ENCODE measurements around the gene TPCN2. TPM values are rescaled to one million over a fixed set of nuclear protein-coding genes. Genes with fewer than 3 reads are reported as not detected.

TPCN2 gene
- total and polyA plus RNA-seq, 2 of the 4 experiments (the other 2 are of a cell fraction) = 3.4 to 8.0 TPM

DNA sequence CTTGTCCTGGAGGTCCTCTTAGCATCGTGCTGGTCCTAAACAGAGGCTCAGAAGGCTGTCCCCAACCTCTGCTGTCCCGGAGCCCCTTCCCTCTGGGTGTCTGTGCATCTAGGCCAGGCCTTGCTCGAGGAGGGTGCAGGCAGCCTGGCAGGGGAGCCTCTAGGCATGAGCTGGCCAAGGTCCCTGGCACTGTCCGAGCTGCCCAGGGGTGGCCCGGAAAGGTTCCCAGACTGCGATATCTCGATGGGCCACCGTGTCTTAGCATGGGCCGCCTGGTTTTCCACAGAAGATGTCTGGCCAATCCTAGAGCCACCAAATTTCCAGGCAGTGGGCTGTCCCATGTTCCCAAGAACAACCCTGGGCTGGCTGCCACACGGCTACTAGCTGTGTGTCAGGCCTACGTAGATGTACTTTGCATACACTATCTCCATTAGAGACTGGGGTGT, 82.4 kb downstream of the TPCN2 start:
- no peak overlapping the region for H4K5ac ChIP-seq (ENCODE audit: low read depth, low read length)
- peak overlapping the region; percentile 42; the same call in 1 of the 2 replicates for H4K91ac ChIP-seq (ENCODE audit: insufficient read depth, low read depth, low read length)
- POLR2A ChIA-PET (ENCODE audit: unreplicated experiment) = no interaction called here
- CTCF ChIA-PET = interaction anchor here (1.0 to 1.5 kb wide), 10 partner anchors 8 to 540 kb away, joined by 3 to 6 read pairs (median 3); no protein-coding TSS in a partner anchor
- intact Hi-C loops (cut with micrococcal nuclease) (loop anchor here (1.0 to 10.0 kb wide), 3 partner anchors 35 to 510 kb away; partner anchors contain the start of genes CCND1 and MYEOV), in situ Hi-C loops (cut with MboI; ENCODE audit: low sequenced_read_pairs) (no loop called here), dilution Hi-C loops (cut with HindIII; ENCODE audit: low sequenced_read_pairs, unreplicated experiment) (no loop called here)
- peak overlapping the region; percentile 3; the same call in 1 of the 2 replicates for H2BK120ac ChIP-seq (ENCODE audit: low read depth, low read length)
- H4K8ac ChIP-seq (ENCODE audit: low read depth in 2 of 2, low read length in 2 of 2) = peak overlapping the region in 1 of 2 experiments; percentile 23; a peak in 1 of 4 replicates
- peaks cover 3% of the 10 kb centered on the region for H3K9me3 ChIP-seq (ENCODE audit: control insufficient read depth, insufficient read depth, low read length)
- H3K4ac ChIP-seq (ENCODE audit: low read depth, low read length) = peak overlapping the region; percentile 15; the same call in 1 of the 2 replicates
- no peak overlapping the region for H2BK5ac ChIP-seq (ENCODE audit: low read depth, low read length, poor library complexity, severe bottlenecking)
- ATAC-seq (ENCODE audit: low read depth) = no peak; the same call in 1 of the 2 replicates
- peak overlapping the region; percentile 25 for H2AK5ac ChIP-seq (ENCODE audit: low read depth, low read length)
- H3K27ac ChIP-seq (ENCODE audit: insufficient read depth, low read length) = no peak overlapping the region
- peak overlapping the region; percentile 93 for H2AK9ac ChIP-seq (replicated peaks; ENCODE audit: low read depth, low read length, poor library complexity)
- no peak overlapping the region for H3K4me2 ChIP-seq (ENCODE audit: low read depth, low read length)
- H2AFZ ChIP-seq (replicated peaks; ENCODE audit: low read length, poor library complexity) = peak overlapping the region; percentile 26
- no peak overlapping the region for H3K4me3 ChIP-seq (ENCODE audit: insufficient read depth, low read depth, low read length)
- no peak overlapping the region for H3K56ac ChIP-seq (ENCODE audit: extremely low read depth, insufficient read depth, low read length)
- no peaks in the 10 kb centered on the region for H3K79me1 ChIP-seq (ENCODE audit: low read depth in 1 of 2, low read length in 2 of 2)
- no peak overlapping the region for H3K14ac ChIP-seq (replicated peaks; ENCODE audit: low read depth, low read length)
- no TSS peak for BruUV-seq (replicated peaks)
- WGBS, 2 experiments (ENCODE audit: extremely low coverage in 2 of 2, insufficient read length in 1 of 2) = 89% methylated on average over 7 of the region's 11 CpGs; no CpG with 5 or more reads in 1 of the 2 experiments
- no peak for DNase-seq
- peak overlapping the region; percentile 36; the same call in 1 of the 2 replicates for H2BK20ac ChIP-seq (ENCODE audit: low read depth, low read length)
- no peak overlapping the region for H3K23ac ChIP-seq (ENCODE audit: low read depth, low read length)
- no peaks in the 10 kb centered on the region for H3K9me1 ChIP-seq (ENCODE audit: insufficient read depth, low read length)
- no peaks in the 10 kb centered on the region for H4K20me1 ChIP-seq (ENCODE audit: insufficient read depth, low read length)
- no peak for TF ChIP-seq POLR2A (IDR thresholded peaks at IDR 0.05; ENCODE audit: low read depth, low read length)
- TF ChIP-seq CEBPB (IDR thresholded peaks at IDR 0.05; ENCODE audit: low read depth, low read length) = no peak
- TF ChIP-seq RCOR1 (IDR thresholded peaks at IDR 0.05; ENCODE audit: insufficient replicate concordance, low read length) = no peak
- no peak for TF ChIP-seq RAD21 (IDR thresholded peaks at IDR 0.05; ENCODE audit: low read length)
- TF ChIP-seq CHD1 (IDR thresholded peaks at IDR 0.05; ENCODE audit: low read depth, low read length) = no peak
- TF ChIP-seq RFX5 (IDR thresholded peaks at IDR 0.05; ENCODE audit: low read depth, low read length) = no peak
- no peak for TF ChIP-seq NFE2L2 (IDR thresholded peaks at IDR 0.05; ENCODE audit: low read depth, low read length)
- TF ChIP-seq MAFK (IDR thresholded peaks at IDR 0.05; ENCODE audit: low read depth, low read length) = no peak
- no peak for TF ChIP-seq SMC3 (IDR thresholded peaks at IDR 0.05; ENCODE audit: low read depth, low read length)
- no peaks in the 10 kb centered on the region for H3K4me1 ChIP-seq (ENCODE audit: control insufficient read depth, insufficient read depth, low read length)
- no peaks in the 10 kb centered on the region for H3K27me3 ChIP-seq (ENCODE audit: control insufficient read depth, insufficient read depth, low read length)
- no peaks in the 10 kb centered on the region for H3K36me3 ChIP-seq (ENCODE audit: control insufficient read depth, insufficient read depth, low read length)
- H3K18ac ChIP-seq (ENCODE audit: low read depth, low read length) = no peak overlapping the region
- H2BK15ac ChIP-seq (ENCODE audit: low read depth, low read length) = no peak overlapping the region
- H3K9ac ChIP-seq (ENCODE audit: low read depth, low read length) = no peak overlapping the region

All from IMR-90 (cell line).